HG03159 (cell line): Measurements from ENCODE around the gene CCDC28A.

Experiments
- ATAC-seq: cut with Tn5 transposase; IDR thresholded peaks from one replicate; pipeline ENCODE4 v1.9.1; 2021; ENCODE audit warnings: mild to moderate bottlenecking, moderate library complexity; ENCODE audit not compliant: unreplicated experiment

The CCDC28A gene

GRCh38 chr6:138795809-138796603, 22.4 kb downstream of the CCDC28A start, which contains the start of gene ECT2L:
ECT2L (plus strand) TSS chr6:138796087; CDS start chr6:138813275, 17,188 bp downstream.
- no peak for ATAC-seq

DNA sequence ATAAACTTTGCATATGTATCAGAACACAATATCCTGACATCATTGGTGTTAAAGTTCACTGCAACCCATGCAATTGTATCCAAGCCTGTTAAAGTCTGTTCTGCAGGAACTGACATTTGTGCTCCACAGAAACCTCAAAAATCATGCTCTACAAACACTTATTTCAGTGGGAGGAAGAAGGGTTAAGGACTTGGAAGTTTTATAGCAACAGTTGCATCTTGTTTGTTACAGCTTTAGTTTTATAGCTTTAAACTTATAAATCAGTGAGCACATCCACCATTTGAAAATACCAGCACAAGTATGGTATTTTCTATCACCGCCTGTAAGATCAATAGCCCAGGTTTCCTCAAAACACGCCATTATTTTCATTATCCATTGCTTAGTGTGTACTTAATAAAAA, 23.2 kb downstream of the CCDC28A start:
- ATAC-seq: no peak

- no peak for ATAC-seq
Observed at GRCh38 chr6:138797806-138798446, 24.4 kb downstream of the CCDC28A start.

DNA sequence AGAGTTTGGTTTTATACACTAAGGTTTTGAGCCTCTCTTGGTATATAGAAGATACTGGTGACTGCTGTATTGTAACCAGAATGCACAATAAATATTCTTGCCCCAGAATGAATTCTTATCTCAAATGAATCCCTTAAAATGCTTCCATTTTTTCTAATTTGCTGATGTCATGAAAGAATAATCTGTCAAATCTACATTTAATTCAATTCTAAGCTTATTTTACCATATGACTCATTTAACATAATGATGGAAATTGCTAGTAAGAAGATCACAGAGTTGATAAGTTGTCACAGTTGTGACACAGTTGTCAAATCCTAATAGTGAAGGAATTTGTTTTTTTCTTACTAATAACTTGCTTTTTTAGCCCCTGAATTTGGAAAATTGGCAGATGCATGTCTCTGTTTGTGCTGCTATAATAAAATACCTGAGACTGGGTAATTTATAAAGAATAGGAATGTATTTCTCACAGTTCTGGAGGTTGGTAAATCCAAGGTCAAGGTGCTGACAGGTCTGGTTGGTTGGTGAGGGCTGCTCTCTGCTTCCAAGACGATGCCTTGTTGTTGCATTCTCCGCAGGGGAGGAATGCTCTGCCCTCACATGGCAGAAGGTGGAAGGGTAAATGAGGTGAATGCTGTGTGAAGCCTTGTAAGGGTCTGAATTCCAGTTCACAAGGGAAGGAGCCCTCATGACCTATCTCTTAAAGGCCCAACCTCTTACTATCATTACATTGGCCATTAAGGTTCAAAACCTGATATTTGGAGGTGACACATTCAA, 27.0 kb downstream of the CCDC28A start:
- ATAC-seq: no peak

GRCh38 chr6:138803331-138803730, 29.8 kb downstream of the CCDC28A start:
- no peak for ATAC-seq

DNA sequence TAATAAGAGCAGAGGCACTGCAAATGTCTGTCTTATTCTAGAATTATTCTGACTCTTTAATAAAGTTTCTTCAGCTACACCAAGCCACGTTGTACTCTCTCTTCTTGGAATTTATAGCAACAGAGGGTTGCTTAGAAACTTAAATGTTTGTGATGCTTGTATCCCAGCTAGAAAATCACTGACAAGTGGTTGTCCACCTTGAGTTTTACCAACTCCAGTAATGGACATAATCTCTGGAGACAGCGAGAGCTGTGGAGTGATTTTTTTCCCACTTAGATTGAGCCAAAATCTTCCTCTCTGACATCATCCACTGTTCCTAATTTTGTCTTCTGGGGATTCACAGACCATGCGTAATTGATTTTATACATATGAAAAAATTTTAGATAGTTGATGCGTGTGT, 30.3 kb downstream of the CCDC28A start:
- no peak for ATAC-seq

GRCh38 chr6:138805016-138805765, 31.6 kb downstream of the CCDC28A start:
- ATAC-seq: no peak

GRCh38 chr6:138806889-138807288, 33.3 kb downstream of the CCDC28A start:
- no peak for ATAC-seq

DNA sequence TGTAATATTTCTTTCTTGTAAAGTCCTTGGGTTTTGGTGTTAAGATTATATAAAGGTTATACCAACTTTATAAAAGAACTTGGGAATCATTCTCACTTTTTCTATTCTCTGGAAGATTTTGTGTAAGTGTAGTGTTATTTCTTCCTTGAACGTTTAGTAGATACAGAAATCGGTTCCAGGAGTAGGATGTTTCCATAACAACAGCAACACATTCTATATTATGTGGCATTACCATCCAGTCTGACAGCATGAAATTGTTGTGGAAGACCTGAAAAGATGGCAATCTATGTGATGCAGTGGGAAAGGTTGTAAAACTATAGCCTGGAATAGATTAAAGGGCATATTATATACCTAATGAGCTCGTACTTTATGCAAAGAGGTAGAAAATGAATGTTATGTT, 36.1 kb downstream of the CCDC28A start:
- ATAC-seq: no peak

- ATAC-seq: no peak
Observed at GRCh38 chr6:138811866-138812265, 38.3 kb downstream of the CCDC28A start.

- no peak for ATAC-seq
Observed at GRCh38 chr6:138814179-138814834, 40.7 kb downstream of the CCDC28A start.

DNA sequence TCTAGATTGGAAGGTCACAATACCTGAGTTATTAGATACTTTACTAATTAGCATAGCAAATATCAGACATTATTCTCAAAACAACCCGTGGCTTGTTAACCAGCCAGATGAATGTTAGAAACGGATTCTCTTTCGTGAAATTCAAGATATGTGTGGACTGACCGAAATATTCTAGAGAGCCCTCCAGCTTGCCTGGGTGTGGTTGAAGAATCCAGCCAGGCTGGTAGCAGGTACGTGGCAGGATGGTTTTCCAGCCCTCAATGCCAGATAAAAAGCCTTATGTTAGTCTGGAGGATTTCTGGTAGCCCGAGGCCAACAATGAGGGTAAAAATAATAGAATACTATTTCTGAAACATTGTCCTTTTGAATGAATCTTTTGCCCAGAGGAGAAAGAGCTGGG, 41.7 kb downstream of the CCDC28A start:
- no peak for ATAC-seq

- ATAC-seq: peak; percentile 61
Observed at GRCh38 chr6:138815797-138816528, 42.4 kb downstream of the CCDC28A start.

- no peak for ATAC-seq
Observed at GRCh38 chr6:138817799-138818198, 44.2 kb downstream of the CCDC28A start.

- peak; percentile 77 for ATAC-seq
Observed at GRCh38 chr6:138818496-138819194, 45.1 kb downstream of the CCDC28A start.

DNA sequence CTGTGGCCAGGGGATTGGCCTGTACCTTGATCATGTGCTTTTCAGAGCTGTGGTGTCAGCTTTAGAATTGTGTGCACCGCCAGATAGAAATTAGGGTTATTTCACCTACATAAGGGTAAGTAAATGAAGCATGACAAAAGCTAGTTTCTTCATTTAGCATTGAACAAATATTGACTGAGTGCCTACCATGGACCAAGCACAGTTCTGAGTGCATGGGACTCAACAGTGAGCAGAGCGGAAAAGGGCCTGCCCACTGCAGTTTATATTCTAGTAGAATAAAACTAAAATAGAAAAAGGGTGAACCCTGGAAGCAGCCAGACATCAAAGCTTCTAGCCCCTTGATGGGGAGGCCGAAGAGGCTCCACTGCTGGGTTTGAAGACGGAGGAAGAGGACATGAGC, 48.0 kb downstream of the CCDC28A start:
- no peak for ATAC-seq

DNA sequence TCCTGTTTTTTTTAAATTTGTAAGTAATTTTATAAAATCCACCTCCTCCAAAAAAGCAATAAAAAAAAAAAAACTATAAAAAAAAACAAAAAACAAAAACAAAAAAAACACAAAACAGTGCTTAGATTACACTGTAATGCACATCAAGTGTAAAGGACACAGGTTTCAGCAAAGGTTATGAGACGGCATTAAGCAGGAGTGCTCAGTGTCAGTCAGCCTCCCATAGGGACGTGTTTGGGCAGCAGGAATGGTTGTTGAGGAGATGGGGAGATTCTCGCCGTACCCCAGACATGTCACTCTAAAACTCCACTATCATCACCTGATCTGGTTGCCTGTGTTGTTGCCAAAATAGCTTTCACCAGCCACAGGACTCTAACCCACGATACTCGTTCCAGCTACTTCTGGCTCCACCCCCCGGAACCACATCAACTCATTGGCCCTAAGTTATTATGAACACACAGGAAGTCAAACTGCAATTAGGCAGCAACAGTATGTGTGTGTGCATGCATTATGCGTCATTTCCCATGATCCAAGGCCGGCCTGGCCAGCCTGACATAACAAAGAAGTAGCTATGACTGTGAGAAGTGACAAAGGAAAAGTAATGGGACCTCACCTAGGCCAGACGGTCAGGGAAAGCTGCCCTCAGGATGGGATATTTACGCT, 51.0 kb downstream of the CCDC28A start:
- ATAC-seq: no peak

GRCh38 chr6:138830248-138830647, 56.7 kb downstream of the CCDC28A start:
- ATAC-seq: no peak

DNA sequence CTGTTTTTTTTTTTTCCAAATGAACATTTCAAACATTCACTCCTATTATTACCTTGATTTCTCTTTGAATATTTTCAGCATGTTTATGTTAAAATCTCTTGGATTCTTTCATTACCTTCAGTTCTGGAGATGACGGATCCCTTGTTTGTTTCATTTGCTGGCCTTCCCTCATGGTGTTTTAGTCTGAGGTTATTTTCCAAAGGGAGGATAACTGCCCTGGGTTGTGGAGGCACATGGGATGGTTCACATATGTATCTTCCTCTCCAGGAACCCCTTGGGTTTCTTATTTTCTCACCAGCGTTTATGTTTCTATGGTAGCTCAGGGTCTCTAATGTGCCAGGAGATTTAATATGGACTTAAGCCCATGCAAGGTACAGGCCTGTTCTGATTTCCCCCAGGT, 58.6 kb downstream of the CCDC28A start:
- ATAC-seq: no peak
